GM12891 (cell line): ENCODE data around the gene TMEM114.
"Not testable (repeated sequence)": the region's sequence is repeated elsewhere in the genome, so short reads cannot be mapped to it uniquely, and the experiment has no call there.

ENCODE experiments used
- DNase-seq: peaks from one replicate; pipeline ENCODE4 v3.0.0; 2011; ENCODE audit warnings: low spot score; ENCODE audit not compliant: insufficient read length
- FAIRE-seq: peaks from 2 replicates; lab custom pipeline; 2011; peaks lifted over from hg19 to GRCh38; lab: Jason Lieb, UNC
- PAX5 ChIP-seq: IDR thresholded peaks from 2 replicates; pipeline ENCODE4 v1.6.1; 2011; ENCODE audit warnings: low read length, moderate library complexity, mild to moderate bottlenecking; ENCODE audit not compliant: insufficient read depth, severe bottlenecking
- POLR2A ChIP-seq: IDR thresholded peaks from 2 replicates; pipeline ENCODE4 v1.6.1; 2011; ENCODE audit warnings: low read depth, low read length, control low read depth
- POLR2AphosphoS5 ChIP-seq: IDR thresholded peaks from 2 replicates; pipeline ENCODE4 v1.6.1; 2011; ENCODE audit warnings: low read depth, low read length, control low read depth
- POU2F2 ChIP-seq: IDR thresholded peaks from 2 replicates; pipeline ENCODE4 v1.6.1; 2011; ENCODE audit warnings: low read depth, mild to moderate bottlenecking, control low read depth, low read length, moderate library complexity
- SPI1 ChIP-seq: IDR thresholded peaks from 2 replicates; pipeline ENCODE4 v1.6.1; 2011; ENCODE audit warnings: low read depth, low read length, control low read depth
- TAF1 ChIP-seq: IDR thresholded peaks from 2 replicates; pipeline ENCODE4 v1.6.1; 2011; ENCODE audit warnings: low read depth, low read length, control low read depth

The TMEM114 gene

DNA sequence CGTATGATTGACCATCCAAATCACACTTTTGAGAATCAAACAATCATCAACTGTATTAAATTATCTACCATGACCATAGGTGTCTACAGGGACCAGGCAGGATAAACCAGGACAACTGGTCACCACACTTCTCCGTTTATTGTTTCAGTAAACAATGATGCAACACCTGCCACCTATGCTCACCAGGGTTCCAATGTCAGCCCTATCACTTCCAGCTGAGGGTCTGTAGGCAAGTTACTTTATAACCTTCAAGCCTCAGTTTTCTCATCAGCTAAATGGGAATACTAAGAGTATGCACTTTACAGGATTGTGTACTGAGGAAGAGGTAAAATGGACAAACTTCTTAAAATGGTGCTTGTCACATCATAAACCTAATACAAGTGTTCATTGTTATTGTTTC lies 14.9 kb downstream of the TMEM114 start:
- FAIRE-seq, result no peak
- no peak for DNase-seq
- TF ChIP-seq SPI1 (no peak), POLR2AphosphoS5 (no peak)

DNA sequence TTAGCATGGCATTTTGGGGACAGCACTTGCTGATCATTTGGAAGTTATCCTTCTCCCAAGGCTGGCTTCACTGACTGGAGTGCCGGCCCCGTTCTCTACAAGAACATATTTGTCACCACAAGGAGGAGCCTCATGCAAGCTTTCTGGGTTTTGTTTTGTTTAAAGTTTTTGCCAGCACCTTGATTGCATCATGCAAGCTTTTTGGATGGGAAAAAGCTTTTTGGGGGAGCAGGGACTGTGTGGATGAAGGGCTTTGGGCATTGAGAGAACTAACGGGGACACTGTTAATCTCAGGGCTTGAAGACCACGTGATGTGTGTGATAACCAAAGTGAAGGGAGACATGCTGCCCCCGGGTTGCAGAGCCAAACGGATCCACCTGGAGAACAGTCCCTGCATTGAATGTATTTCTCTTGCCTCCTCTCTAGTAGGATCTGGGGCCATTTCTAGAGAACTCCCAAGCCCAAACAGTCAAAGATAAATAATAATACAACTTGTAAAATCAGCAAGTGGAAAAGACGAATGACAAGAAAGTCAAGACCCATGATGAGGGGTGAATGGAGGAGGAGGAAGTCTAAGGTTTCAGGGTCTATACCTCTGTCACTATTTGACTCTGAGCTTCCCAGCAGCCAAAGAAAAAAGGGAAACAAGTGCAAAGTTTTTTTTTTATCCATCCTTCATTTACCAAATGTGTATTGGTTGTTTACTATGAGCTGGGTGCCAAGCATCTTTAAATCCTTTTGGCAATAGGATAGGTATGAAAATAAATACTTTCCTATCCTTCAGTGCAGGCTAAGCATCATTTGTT lies 17.2 kb downstream of the TMEM114 start:
- no peak for DNase-seq
- TF ChIP-seq POLR2A, result no peak
- TF ChIP-seq POLR2AphosphoS5, result no peak
- TF ChIP-seq SPI1, result no peak
- no peak for TF ChIP-seq POU2F2
- TF ChIP-seq TAF1, result no peak
- TF ChIP-seq PAX5, result no peak
- no peak for FAIRE-seq

DNA sequence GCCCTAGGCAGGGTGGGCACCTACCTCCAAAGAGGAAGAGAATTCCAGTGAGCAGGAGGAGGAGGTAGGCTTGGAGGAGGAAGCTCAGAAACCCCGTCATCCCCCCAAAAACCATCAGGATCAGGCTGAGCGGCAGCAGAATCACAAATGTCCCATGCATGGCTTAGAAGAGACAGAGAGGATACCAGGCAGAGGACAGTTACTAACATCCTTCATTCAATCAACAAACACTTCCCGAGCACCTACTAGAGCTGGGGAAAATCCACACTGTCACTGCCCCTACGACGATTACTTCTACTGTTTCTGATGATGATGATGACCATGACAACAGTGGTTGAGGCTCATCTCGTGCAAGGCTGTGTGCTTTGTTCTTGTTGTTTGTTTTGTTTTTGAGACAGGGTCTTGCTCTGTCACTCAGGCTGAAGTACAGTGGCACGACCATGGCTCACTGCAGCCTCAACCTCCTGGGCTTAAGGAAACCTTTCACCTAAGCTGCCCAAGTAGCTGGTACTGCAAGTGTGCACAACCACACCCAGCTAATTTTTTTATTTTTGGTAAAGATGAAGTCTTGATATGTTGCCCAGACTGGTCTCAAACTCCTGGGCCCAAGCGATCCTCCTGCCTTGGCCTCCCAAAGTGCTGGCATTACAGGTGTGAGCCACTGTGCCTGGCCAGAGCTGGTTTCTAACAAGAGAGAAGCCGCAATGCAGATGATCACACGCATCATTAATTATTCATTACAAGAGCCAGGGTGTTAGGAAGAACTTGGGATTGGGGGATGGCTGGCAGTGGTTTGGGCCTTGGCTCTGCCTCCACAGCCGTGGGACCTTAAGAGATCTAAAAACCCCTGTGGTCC lies 18.0 kb downstream of the TMEM114 start:
- no peak for FAIRE-seq
- no peak for DNase-seq
- TF ChIP-seq SPI1, result no peak
- TF ChIP-seq PAX5, result no peak
- TF ChIP-seq TAF1, result no peak
- no peak for TF ChIP-seq POLR2A
- TF ChIP-seq POLR2AphosphoS5, result no peak
- no peak for TF ChIP-seq POU2F2

DNA sequence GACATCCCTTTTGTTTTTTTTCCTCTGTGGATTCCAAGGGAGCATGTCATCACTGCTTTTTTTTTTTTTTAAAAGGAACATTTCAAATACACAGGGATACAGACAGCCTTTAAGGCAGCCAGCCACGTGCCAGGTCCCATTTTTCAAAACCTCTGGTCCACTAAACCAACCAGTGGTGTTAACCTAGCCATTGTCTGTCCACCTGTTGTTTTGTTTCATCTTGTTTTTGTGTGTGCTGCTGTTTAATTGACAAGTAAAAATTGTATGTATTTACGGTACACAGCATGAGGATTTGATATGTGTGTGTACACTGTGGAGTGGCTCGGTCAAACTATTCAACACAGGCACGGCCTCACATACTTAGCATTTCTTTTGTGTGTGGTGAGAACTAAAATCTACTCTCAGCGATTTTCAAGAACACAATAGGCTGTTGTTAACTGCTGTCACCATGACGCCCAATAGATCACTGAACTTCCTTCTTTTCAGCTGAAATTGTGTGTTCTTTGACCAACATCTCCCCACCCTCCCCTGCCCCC lies 19.2 kb downstream of the TMEM114 start:
- TF ChIP-seq POLR2A (no peak), TAF1 (no peak), PAX5 (no peak), SPI1 (no peak), POLR2AphosphoS5 (no peak), POU2F2 (no peak)
- no peak for FAIRE-seq
- DNase-seq, result no peak

DNA sequence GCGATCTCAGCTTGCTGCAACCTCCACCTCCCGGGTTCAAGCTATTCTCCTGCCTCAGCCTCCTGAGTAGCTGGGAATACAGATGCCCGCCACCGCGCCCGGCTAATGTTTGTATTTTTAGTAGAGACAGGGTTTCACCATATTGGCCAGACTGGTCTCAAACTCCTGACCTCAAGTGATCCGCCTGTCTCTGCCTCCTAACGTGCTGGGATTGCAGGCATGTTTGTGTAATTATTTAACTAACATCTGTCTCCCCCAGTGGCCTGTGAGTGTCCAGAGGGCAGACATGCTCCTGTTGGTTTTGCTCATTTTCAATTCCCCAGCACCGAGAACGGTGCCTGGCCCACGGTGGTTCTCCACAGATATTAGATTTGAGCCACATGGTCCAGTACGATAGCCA lies 19.9 kb downstream of the TMEM114 start:
- FAIRE-seq, result not testable (repeated sequence)

DNA sequence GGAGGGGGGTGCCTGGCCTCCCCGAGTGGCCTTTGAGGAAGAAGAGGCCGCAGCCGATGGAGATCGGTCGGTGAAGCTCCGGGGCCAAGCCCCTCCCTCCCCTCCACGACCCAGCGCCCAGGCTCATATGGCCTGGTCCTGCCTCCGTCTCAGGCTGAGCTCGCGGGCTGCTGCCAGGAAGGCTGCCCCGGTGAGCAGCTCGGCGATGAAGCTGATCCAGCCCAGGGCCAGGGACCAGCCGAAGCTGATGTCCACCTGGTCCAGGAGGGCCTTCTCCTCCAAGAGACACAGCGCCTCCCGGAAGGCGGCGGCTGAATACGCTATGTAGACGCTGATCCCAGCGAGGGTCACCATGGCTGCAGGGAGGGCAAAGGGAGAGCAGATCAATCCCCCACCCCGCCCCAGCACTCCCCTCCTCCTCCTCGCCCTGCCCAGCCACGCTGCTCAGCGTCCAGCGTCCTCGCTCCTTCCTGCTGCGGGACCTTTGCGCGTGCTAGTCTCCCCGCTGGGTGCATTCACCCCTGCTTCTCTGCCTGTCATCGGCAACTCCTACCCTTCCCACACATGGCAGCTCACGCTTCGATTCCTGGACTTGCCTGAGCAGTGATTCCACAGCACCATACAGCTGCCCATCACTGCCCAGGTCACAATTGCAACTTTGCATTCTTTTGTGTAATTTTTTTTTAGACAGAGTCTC lies 20.5 kb downstream of the TMEM114 start:
- DNase-seq, result no peak
- TF ChIP-seq PAX5 (no peak), POLR2A (no peak), TAF1 (no peak), POLR2AphosphoS5 (no peak)
- no peak for FAIRE-seq

More for the DNA sequence above, 19.9 kb downstream of the TMEM114 start:
- DNase-seq, result not testable (repeated sequence)

DNA sequence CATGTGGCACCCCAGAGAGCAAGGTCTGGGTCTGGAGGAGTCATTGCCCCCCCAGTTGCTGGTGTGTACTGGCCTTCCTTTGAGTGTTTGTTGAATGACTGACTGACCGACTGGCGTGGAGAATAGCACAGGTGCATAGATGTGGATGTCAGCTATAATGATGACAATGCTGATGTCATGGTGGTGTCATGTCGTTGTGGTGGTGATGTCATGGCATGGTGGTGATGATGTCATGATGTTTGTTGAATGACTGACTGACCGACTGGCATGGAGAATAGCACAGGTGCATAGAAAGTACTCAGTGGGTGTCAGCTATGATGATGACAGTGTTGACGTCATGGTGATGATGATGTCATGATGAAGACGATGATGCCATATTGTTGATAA lies 22.1 kb downstream of the TMEM114 start:
- FAIRE-seq (no peak), DNase-seq (no peak)
- no peak for TF ChIP-seq POLR2AphosphoS5
- no peak for TF ChIP-seq TAF1
- no peak for TF ChIP-seq POLR2A
- TF ChIP-seq PAX5, result no peak
- no peak for TF ChIP-seq POU2F2
- no peak for TF ChIP-seq SPI1

DNA sequence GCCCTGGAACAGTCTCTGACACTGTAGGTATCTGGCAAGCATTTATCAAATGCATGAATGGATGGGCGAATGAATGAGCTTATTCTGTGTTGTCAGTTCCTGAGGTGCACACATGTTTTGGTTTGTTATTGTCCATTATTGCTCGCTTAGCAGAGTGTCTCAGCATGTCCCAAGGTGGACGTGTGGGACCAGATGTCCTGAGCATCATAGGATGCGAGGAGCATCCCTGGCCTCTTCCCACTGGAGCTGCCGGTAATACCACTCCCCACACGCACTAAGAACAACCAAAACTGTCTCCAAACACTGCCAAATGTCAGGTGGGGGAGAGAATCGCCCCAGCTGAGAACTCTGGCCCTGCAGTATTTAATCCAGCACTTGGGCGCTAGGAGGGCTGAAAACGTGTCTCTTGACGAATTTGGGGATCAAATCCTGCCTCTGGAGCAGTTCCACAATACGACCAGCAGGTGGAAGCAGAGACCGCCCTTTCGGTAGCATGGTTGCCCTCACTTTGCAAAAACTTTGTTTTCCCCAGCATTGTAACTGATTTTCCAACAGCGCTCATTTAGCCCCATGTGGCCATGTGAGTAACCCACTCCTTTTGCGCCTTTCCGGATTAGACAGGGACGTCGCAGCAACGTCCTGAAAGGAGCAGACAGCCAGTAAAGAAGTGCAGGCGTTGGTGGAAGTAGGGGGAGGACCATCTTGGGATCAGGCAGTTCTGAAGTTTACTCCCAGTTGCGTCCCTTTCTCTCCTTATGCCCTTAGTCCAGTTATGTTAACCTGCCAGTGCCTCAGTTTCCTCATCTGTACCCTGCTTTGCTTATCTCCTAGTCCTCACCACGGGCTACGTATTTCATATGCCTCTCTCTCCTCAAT lies 22.7 kb downstream of the TMEM114 start:
- peak; percentile 98 for TF ChIP-seq POU2F2
- no peak for TF ChIP-seq POLR2AphosphoS5
- DNase-seq (peak; percentile 63), FAIRE-seq (peak; percentile 83)

DNA sequence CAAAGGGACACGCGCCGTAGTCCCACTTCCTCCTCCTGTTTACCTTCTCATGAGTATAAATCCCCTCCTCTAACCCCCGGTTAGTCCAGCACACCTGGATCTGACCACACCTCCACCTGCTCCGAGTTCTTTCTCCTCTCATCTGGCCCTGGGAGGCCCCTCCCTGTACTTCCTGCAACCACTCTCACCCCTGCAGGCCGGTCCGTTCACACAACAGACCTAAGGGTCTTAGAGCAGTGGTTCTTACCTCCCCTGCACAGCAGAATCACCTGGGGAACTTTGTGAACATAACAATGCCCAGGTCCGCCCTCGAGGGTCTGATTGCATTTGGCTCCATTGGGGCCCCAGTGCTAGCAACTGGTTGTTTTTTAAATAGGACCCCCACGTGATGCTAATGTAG lies 24.8 kb downstream of the TMEM114 start:
- no peak for FAIRE-seq
- TF ChIP-seq SPI1 (peak; percentile 36; the same call in 1 of the 2 replicates), TAF1 (no peak), POU2F2 (no peak)
- no peak for DNase-seq
